ENCODE measurements around the gene ADARB1. TPM values are rescaled to one million over a fixed set of nuclear protein-coding genes. Genes with fewer than 3 reads are reported as not detected.

ADARB1 gene
- total RNA-seq, 2 experiments from 2014 or later, result 39.6 to 41.9 TPM

DNA sequence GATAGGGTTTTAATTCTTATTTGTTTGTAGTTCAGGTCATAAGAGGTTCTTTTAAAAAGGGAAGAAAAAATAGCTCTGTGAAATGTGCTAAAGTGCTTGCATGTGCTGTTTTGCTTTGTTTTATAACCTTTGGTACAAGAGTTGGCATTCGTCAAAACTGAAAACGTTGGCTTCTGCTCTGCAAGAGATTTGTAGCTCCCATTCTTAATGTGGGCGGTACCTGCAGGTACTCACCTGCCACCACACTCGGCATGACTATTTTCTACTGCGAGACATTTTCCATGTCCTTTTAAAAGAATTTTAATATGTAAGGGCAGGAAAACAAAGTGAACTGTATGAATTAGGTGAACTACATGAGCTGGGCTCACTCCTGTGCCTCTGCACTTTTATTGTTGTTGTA is 92.6 kb downstream of the ADARB1 start:
- H3K27me3 Mint-ChIP-seq, result no peaks in the 10 kb centered on the region
- DNase-seq, result no peak
- H3K36me3 Mint-ChIP-seq, result no peaks in the 10 kb centered on the region
- H3K27ac Mint-ChIP-seq, result no peak overlapping the region
- no peaks in the 10 kb centered on the region for H3K9me3 Mint-ChIP-seq
- peaks cover 18% of the 10 kb centered on the region for H3K4me1 Mint-ChIP-seq
- no peak overlapping the region for H3K4me3 Mint-ChIP-seq

DNA sequence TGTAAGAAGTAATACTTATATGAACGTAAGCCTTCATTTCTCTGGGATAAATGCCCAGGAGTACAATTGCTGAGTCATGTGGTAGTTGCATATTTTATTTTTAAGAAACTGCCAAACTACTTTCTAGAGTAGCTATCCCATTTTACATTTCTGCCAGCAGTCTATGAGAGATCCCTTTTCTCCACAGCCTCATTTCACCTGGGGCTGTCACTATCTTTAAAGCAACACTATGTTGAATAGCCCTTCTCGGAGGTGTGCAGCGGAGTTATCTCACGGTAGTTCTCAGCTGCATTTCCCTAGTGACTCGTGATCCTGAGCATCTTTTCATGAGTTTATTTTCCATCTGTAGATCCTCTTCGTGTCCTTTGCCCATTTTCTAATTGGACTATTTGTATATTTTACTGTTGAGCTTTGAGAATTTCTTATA is 93.4 kb downstream of the ADARB1 start:
- DNase-seq, result no peak
- Mint-ChIP-seq H3K4me3 (no peak overlapping the region), H3K4me1 (peaks cover 18% of the 10 kb centered on the region), H3K27ac (no peak overlapping the region), H3K27me3 (no peaks in the 10 kb centered on the region), H3K9me3 (no peaks in the 10 kb centered on the region), H3K36me3 (no peaks in the 10 kb centered on the region)

DNA sequence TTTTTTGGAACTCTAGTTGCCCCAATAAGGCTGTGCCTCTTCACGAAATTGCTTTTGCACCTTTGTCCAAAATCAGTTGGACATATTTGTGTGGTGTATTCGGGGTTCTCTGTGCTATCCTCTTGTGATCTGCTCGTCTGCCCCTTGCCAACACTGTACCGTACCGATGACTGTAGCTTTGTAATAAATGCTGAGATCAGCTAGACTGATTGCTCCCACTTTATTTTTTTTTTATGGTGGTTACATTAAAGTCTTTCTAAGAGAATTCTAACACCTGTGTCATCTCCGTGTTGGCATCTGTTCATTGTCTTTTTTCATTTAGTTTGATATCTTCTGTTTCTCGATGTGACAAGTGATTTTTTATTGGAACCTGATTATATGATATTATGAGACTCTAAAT is 94.1 kb downstream of the ADARB1 start:
- H3K27ac Mint-ChIP-seq, result no peak overlapping the region

GRCh38 chr21:45169001-45169400 is 94.6 kb downstream of the ADARB1 start:
- Mint-ChIP-seq H3K4me1 (peaks cover 18% of the 10 kb centered on the region), H3K4me3 (no peak overlapping the region), H3K9me3 (no peaks in the 10 kb centered on the region), H3K36me3 (no peaks in the 10 kb centered on the region), H3K27ac (no peak overlapping the region), H3K27me3 (no peaks in the 10 kb centered on the region)
- DNase-seq, result no peak

More for the DNA sequence above, 94.1 kb downstream of the ADARB1 start:
- no peaks in the 10 kb centered on the region for H3K9me3 Mint-ChIP-seq
- DNase-seq, result no peak
- H3K4me1 Mint-ChIP-seq, result peaks cover 18% of the 10 kb centered on the region
- H3K36me3 Mint-ChIP-seq, result no peaks in the 10 kb centered on the region
- no peak overlapping the region for H3K4me3 Mint-ChIP-seq
- no peaks in the 10 kb centered on the region for H3K27me3 Mint-ChIP-seq

DNA sequence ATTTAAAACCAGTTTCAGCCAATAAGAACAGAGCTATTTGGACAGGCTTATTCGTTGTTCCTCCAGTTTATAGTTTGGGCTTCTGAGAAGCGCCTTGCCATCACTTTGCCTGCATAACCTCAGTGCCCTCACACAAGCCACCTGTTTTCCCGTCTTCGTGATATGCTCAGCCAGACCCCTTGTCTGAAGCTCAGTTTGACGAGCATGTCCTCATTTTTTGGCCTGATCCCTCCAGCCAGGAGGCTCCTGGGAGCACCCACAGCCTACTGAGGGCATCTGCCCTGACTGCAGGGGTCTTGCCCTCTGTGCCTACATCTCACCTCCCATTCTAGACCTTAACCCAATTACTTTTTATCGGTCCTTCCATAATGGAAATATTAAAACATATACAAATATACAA is 95.3 kb downstream of the ADARB1 start:
- no peak for DNase-seq
- Mint-ChIP-seq H3K36me3 (no peaks in the 10 kb centered on the region), H3K27me3 (no peaks in the 10 kb centered on the region), H3K27ac (no peak overlapping the region), H3K4me1 (peaks cover 18% of the 10 kb centered on the region), H3K4me3 (no peak overlapping the region), H3K9me3 (no peaks in the 10 kb centered on the region)

DNA sequence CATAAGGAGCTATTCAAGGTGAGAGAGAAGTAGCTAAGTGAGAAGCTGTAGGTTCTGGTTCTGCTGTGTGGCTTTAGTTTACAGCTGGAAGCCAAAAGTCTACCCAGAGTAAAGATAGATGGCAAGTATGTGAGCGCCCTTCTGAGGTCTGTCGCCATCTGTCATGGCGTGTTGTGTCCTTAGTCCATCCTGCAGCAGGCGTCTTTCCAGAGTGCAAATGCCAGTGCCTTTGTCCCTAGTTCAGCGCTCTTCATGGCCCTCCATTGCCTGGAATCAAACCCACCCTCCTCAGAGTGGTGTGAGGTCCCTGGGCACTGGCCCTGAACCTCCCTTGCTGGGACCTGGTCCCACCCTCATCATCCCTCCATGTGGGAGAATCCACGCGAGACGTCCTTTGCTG is 96.6 kb downstream of the ADARB1 start:
- Mint-ChIP-seq H3K4me1 (peaks cover 18% of the 10 kb centered on the region), H3K36me3 (no peaks in the 10 kb centered on the region), H3K27ac (no peak overlapping the region), H3K9me3 (no peaks in the 10 kb centered on the region), H3K4me3 (no peak overlapping the region), H3K27me3 (no peaks in the 10 kb centered on the region)
- no peak for DNase-seq

DNA sequence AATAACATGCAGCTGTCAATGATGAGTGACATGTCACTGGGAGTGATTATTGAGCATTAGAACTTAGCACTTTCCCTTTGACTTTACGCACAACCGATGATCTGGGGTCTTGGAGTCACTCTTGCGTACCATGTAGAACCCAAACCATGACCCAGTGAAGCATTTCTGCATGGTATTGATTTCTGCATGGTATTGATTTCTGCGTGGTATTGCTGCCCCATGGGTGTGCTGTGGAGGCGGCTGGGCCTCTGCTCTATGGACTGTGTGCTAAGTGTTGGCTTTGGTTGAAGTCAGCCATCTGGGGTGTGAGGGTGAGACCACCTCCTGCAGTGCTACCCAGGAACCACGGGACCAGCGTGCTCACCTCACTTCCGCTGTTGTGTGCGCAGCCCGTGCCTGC is 98.0 kb downstream of the ADARB1 start:
- Mint-ChIP-seq H3K9me3 (no peaks in the 10 kb centered on the region), H3K4me1 (peaks cover 18% of the 10 kb centered on the region), H3K36me3 (peaks cover 6% of the 10 kb centered on the region), H3K27ac (no peak overlapping the region), H3K4me3 (no peak overlapping the region), H3K27me3 (no peaks in the 10 kb centered on the region)
- no peak for DNase-seq

GRCh38 chr21:45175326-45176095 is 101.1 kb downstream of the ADARB1 start:
- H3K36me3 Mint-ChIP-seq, result peaks cover 6% of the 10 kb centered on the region
- no peak for DNase-seq
- no peak overlapping the region for H3K27ac Mint-ChIP-seq
- no peaks in the 10 kb centered on the region for H3K27me3 Mint-ChIP-seq
- no peaks in the 10 kb centered on the region for H3K9me3 Mint-ChIP-seq
- no peaks in the 10 kb centered on the region for H3K4me1 Mint-ChIP-seq
- H3K4me3 Mint-ChIP-seq, result no peak overlapping the region

- Mint-ChIP-seq H3K27ac (no peak overlapping the region), H3K36me3 (peaks cover 6% of the 10 kb centered on the region), H3K4me3 (no peak overlapping the region), H3K4me1 (no peaks in the 10 kb centered on the region), H3K9me3 (no peaks in the 10 kb centered on the region), H3K27me3 (no peaks in the 10 kb centered on the region)
- no peak for DNase-seq
These were observed 101.8 kb downstream of the ADARB1 start for GRCh38 chr21:45176141-45176540.

GRCh38 chr21:45177039-45177438 is 102.7 kb downstream of the ADARB1 start:
- H3K4me3 Mint-ChIP-seq, result no peak overlapping the region
- H3K36me3 Mint-ChIP-seq, result peaks cover 6% of the 10 kb centered on the region
- no peaks in the 10 kb centered on the region for H3K27me3 Mint-ChIP-seq
- DNase-seq, result no peak
- no peaks in the 10 kb centered on the region for H3K9me3 Mint-ChIP-seq
- no peak overlapping the region for H3K27ac Mint-ChIP-seq
- no peaks in the 10 kb centered on the region for H3K4me1 Mint-ChIP-seq

DNA sequence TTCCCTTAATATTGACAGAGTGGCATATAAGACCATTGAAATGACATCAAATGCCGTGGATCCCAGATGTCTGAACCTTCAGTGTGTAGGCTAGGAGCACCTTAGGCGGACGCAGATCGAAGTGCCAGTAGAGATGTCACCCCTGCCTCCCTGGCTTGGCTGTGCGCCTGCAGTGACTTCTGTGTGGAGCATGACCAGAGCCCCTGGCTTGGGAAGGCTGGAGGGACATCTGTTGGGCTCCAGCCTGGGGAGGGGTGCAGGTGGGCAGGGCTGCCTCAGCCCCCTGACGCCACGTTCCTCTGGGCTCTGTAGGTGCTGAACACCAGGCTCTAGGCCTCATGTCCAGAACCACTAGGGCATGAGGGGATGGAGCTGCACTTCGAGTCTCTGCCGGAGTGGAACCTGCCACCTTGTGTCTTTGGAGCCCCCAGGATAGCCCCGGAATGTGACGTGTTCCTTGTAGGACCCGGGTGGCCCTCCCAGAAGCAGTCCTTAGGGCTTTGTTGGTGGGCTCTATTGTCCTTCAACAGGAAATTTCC is 103.8 kb downstream of the ADARB1 start:
- Mint-ChIP-seq H3K36me3 (peaks cover 6% of the 10 kb centered on the region), H3K27ac (no peak overlapping the region), H3K4me1 (no peaks in the 10 kb centered on the region), H3K4me3 (no peak overlapping the region), H3K27me3 (no peaks in the 10 kb centered on the region), H3K9me3 (no peaks in the 10 kb centered on the region)
- DNase-seq, result no peak

DNA sequence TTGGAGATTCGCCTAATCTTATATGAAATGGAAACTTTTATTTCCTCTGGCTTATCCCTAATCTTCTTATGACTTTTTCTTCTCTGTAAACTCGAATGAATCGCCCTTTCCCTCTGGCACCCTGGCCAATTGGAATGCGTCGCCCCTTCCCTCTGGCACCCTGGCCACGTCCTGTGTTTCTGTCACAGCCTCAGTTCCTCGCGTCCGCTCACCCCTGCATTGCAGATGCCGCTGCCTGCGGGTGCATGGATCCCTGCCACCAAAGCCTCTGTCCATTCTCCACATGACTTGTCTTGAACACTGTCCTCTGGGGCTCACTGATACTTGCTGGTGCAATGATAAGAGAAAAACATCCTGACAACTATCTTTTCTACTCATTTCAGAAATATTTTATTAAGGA is 104.6 kb downstream of the ADARB1 start:
- no peak overlapping the region for H3K4me3 Mint-ChIP-seq
- no peak for DNase-seq
- no peaks in the 10 kb centered on the region for H3K4me1 Mint-ChIP-seq
- peaks cover 6% of the 10 kb centered on the region for H3K36me3 Mint-ChIP-seq
- H3K27ac Mint-ChIP-seq, result no peak overlapping the region
- H3K9me3 Mint-ChIP-seq, result no peaks in the 10 kb centered on the region
- H3K27me3 Mint-ChIP-seq, result no peaks in the 10 kb centered on the region

DNA sequence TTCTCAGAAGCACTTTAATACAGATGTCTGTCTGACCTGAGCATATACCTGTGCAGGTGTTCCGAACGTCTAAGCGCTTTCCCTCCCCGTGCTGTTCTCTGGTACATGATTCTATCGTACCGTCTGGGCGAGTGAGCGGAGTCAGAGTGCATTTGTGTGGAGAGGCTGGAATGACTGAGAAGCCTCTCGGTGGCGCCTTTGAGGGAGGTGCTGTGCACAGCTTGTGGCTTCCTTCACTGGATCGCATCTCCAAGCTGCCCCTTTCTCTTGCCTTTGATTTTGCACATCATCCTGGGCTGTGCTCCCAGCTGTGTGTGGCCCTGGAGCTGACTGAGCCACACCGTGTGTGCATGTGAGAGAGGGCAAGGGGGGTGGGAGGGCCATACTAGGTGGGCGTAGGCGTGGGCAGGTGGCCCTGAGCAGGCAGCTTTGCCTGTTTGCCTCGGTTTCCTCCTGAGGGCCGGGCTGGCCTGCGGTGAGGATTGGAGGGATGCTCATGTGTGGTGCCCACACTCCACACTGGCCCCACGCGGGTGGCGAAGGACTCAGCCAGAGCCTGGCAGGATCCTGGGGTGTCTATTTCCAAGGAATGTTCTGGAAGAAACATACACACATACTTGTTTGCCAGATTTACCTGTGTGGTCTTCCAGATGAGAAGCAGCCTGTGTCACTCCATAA is 105.3 kb downstream of the ADARB1 start:
- H3K4me1 Mint-ChIP-seq, result no peaks in the 10 kb centered on the region
- no peak overlapping the region for H3K27ac Mint-ChIP-seq
- no peaks in the 10 kb centered on the region for H3K9me3 Mint-ChIP-seq
- no peak overlapping the region for H3K4me3 Mint-ChIP-seq
- H3K36me3 Mint-ChIP-seq, result peaks cover 6% of the 10 kb centered on the region
- no peak for DNase-seq
- H3K27me3 Mint-ChIP-seq, result no peaks in the 10 kb centered on the region

DNA sequence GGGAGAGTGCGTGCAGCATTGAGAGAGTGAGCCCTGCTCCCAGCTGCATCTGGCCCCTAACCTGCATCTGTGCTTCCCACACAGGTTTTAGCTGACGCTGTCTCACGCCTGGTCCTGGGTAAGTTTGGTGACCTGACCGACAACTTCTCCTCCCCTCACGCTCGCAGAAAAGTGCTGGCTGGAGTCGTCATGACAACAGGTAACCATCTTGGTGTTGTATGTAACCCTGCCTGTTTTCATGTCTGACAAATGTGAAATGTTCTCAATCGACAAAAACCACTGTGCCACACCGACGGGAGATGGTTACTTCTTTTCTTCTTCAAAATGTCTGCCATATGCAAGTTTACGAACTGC is 105.8 kb downstream of the ADARB1 start:
- Mint-ChIP-seq H3K9me3 (no peaks in the 10 kb centered on the region), H3K27ac (no peak overlapping the region), H3K4me3 (no peak overlapping the region), H3K4me1 (no peaks in the 10 kb centered on the region), H3K27me3 (no peaks in the 10 kb centered on the region), H3K36me3 (peaks cover 11% of the 10 kb centered on the region)
- DNase-seq, result no peak

DNA sequence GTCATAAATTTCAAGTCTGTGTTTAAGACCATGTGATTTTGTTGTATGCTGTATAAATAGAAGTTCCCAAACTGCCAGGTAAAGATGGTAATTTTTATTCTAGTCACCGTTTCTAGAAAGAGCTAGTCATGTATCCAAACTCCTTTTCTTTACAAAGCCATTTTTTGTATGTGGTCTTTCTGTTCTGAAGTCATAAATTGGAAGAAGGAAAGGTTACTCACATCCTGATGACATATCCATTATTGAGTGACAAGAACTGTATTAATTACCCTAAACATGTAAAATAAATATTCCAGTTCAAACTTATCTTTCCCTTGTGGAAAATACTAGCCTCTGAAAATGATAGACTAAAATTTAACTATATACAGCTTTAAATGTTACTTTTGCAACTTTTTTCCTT is 108.6 kb downstream of the ADARB1 start:
- no peak for DNase-seq
- Mint-ChIP-seq H3K4me1 (no peaks in the 10 kb centered on the region), H3K9me3 (peaks cover 14% of the 10 kb centered on the region), H3K27ac (no peak overlapping the region), H3K27me3 (no peaks in the 10 kb centered on the region), H3K36me3 (peaks cover 33% of the 10 kb centered on the region), H3K4me3 (no peak overlapping the region)

DNA sequence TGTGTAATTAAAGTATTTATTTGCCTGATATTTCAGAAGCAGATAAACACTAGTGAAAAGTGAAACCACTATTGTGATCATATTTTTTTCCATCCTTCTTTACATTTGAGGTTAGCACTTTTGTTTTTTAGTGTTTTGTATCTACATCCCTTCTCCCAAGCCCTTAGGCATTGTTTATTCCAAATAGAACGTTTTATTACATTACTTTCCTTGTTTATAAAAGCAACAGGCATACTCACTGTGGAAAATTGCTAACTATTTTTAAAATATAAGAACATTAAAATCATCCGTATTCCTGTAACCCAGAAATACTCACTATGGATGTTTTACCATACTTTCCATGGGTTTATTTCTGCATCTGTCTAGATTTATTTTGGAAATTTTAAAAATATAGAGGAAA is 109.5 kb downstream of the ADARB1 start:
- no peak for DNase-seq
- H3K36me3 Mint-ChIP-seq, result peaks cover 42% of the 10 kb centered on the region

More for the DNA sequence above, 109.5 kb downstream of the ADARB1 start:
- Mint-ChIP-seq H3K9me3 (peaks cover 19% of the 10 kb centered on the region), H3K4me1 (no peaks in the 10 kb centered on the region), H3K27me3 (no peaks in the 10 kb centered on the region), H3K27ac (no peak overlapping the region), H3K4me3 (no peak overlapping the region)
